DMS 273 (cell line): Measurements from ENCODE around the gene OAS1.

Experiments
- DNase-seq: peaks from one replicate; lab custom pipeline; 2025; ENCODE audit not compliant: unreplicated experiment; lab: John Stamatoyannopoulos, UW

OAS1 gene

DNA sequence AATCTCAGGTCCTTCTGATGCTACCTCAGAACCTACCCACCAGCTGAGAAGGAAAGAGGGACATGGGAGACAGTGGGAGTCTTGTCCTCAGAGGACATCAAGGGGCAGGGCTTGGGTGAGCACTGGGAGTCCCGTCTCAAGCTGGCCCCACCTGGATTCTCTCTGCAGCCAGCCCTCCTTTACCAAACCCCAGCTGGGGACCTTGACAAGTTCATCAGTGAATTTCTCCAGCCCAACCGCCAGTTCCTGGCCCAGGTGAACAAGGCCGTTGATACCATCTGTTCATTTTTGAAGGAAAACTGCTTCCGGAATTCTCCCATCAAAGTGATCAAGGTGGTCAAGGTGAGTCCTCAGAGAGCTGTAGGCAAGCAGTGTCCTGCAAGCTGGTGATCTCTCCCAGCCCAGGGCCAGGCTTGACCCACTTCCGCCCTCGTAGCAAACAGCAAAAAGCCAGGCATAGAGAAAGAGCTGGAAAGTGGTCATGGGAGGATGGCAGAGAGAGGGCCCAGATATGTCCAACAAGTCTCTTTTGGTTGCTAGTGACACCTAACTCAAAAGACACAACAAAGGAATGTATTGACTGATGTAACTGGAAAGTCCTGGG, 57.4 kb downstream of the OAS1 start:
- DNase-seq = no peak

DNA sequence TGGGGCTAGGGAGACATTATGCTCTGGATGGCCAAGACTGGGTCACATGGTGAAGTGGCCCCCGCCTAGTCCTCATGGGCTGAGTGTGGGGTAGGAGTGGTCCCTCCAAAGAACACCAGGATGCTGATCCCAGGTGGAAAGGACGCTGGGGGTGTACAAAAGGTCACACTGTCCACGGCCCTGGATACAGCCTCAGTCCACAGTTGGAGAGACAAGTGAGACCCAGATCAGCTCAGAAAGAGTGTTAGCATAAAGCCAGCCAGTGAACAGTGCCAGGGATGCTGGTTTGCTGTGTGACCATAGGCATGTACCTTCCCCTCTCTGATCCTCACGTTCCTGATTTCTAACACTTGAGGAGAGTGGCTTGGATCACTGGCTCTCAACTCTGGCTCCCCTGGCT, 58.2 kb downstream of the OAS1 start:
- no peak for DNase-seq

DNA sequence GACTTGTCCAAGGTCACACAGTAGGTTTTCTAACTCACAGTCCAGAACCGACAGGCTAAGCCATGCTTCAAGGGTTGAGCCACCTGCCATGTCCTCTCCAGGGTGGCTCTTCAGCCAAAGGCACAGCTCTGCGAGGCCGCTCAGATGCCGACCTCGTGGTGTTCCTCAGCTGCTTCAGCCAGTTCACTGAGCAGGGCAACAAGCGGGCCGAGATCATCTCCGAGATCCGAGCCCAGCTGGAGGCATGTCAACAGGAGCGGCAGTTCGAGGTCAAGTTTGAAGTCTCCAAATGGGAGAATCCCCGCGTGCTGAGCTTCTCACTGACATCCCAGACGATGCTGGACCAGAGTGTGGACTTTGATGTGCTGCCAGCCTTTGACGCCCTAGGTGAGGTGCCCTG, 58.9 kb downstream of the OAS1 start:
- DNase-seq = no peak

DNA sequence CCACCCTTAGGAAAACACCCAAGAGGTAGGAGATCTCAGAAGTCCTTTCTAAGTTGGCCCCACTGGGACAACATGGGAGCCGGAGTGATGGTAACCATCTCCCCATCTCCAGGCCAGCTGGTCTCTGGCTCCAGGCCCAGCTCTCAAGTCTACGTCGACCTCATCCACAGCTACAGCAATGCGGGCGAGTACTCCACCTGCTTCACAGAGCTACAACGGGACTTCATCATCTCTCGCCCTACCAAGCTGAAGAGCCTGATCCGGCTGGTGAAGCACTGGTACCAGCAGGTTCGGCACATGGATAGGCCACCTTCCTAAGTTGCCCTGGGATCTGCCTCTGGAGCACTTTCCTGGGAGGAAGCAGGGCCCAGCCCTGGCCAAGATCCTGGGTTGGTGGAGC, 60.5 kb downstream of the OAS1 start:
- peak; percentile 22 for DNase-seq

DNA sequence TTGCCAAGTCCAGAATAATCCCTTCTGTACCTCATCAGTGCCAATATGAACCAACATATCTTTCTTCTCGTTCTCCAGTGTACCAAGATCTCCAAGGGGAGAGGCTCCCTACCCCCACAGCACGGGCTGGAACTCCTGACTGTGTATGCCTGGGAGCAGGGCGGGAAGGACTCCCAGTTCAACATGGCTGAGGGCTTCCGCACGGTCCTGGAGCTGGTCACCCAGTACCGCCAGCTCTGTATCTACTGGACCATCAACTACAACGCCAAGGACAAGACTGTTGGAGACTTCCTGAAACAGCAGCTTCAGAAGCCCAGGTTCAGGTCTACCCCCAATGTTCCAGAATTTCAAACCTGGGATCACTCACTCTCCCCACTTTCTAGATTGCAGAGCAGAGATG, 61.1 kb downstream of the OAS1 start:
- DNase-seq = no peak
